ENCODE data around the gene THAP4.

Gene THAP4

GRCh38 chr2:241637795-241638660 lies 1.1 kb upstream of the THAP4 start:
- no peak for DNase-seq

- no peak for DNase-seq
These were observed 558 bp downstream of the THAP4 start for GRCh38 chr2:241636182-241637017.

- no peak for DNase-seq
These were observed 1.2 kb downstream of the THAP4 start for GRCh38 chr2:241635756-241636155.

DNA sequence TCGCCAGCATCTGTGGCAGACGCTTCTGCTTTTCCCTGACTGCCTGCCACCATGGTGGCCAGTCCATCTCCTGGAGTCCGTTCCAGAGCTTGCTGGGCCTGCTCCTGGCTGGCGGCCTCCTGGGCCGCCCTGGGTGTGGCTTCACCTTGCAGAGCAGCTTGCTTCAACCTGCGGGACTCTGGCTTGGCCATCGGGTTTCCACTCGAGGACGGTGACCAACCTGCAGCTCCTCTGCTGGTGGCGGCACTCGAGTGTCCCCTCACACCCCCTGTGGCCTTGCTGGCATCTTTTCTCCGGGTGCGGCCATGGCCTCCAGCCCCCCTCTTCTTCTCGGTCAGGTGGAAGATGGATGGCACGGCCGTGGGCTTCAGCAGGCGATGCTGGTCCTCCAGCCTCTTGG lies 3.4 kb downstream of the THAP4 start:
- no peak for DNase-seq

DNA sequence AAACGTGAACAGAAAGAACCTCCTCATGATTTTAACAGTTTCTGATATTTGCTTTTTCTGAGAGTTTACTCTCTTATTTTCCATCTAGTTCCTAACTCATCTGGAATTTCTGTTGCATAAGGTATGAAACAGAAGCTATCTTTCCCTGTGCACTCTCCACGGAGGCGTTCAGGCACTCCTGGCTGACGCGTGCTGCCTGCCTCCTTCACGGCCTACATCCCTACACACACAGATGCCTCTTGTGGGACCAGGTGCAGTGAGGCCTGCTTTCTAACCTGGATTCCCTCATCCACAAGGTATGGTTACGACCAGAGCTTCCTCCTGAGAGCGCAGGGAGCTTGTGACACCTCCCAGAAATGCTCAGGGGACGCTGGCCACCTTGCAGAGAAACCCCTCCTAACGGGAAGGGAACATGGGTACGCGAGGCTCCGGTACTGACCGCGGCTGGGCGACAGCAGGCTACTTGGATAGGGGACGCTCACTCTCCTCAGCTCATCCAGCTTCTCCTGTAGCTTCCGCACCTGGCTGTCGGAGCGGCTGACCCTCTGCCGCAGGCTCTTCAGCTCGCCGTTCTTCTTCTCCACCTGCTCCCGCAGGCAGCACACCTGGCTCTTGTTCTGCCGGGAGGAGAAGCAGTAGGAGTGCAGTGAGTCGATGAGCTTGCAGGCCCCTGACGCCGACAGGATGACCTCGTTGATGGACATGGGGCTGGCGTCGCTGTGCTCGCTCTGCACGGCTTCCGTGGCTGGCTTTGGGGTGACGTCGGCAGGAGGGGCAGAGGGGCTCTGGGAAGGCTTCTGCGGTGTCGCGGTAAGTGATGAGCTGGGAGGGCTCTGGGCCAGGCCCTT lies 4.3 kb downstream of the THAP4 start:
- DNase-seq = no peak

- no peak for DNase-seq
These were observed 7.1 kb downstream of the THAP4 start for GRCh38 chr2:241629762-241630435.

GRCh38 chr2:241627675-241628074 lies 9.3 kb downstream of the THAP4 start:
- no peak for DNase-seq

- peak; percentile 52 for DNase-seq
These were observed 16.6 kb downstream of the THAP4 start for GRCh38 chr2:241620419-241620769.

GRCh38 chr2:241619597-241620418 lies 17.1 kb downstream of the THAP4 start:
- DNase-seq = no peak

DNA sequence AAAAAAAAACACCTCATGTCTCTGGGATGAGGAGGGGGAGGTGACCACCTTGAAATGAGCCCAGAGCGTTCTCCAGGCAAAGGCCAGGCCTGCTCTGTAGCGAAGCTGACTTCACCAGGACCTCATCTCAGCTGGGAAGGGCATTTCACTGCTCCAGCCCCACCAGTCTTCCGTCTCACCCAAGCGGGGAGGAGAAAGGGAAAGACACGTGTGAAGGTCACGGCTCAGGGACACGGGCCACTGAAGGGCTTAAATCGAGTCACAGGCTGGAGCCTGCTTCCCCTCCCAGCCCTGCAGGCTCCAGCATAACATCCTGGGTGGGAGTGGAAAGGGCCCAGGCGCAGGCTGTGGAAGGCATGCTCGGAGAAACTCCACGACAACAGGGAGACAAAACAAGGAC lies 18.1 kb downstream of the THAP4 start:
- no peak for DNase-seq

DNA sequence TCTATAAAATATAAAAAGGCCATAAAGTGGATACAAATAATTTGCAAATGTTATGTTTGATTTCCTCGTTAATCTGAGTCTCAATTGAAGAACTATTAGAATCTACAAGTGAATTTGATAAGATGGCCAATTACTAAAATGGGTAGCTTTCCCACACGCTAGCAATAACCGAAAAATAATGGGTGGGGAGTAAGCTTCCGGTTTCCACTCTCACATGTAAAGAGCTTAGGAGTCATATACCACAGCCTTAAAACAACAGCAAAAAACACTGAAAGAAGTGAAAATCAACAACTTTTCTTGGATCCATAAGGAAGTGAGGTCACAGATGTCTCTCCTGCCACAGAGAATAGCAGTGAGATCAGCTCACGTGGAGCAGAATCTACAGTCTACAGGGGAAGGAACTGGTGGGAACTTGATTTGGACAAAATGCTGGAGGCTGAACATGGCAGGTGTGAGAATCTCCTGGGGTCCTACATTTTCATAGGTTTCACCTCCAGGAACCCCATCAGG lies 18.6 kb downstream of the THAP4 start:
- DNase-seq = no peak

- DNase-seq = peak; percentile 64
These were observed 19.4 kb downstream of the THAP4 start for GRCh38 chr2:241617431-241618154.

DNA sequence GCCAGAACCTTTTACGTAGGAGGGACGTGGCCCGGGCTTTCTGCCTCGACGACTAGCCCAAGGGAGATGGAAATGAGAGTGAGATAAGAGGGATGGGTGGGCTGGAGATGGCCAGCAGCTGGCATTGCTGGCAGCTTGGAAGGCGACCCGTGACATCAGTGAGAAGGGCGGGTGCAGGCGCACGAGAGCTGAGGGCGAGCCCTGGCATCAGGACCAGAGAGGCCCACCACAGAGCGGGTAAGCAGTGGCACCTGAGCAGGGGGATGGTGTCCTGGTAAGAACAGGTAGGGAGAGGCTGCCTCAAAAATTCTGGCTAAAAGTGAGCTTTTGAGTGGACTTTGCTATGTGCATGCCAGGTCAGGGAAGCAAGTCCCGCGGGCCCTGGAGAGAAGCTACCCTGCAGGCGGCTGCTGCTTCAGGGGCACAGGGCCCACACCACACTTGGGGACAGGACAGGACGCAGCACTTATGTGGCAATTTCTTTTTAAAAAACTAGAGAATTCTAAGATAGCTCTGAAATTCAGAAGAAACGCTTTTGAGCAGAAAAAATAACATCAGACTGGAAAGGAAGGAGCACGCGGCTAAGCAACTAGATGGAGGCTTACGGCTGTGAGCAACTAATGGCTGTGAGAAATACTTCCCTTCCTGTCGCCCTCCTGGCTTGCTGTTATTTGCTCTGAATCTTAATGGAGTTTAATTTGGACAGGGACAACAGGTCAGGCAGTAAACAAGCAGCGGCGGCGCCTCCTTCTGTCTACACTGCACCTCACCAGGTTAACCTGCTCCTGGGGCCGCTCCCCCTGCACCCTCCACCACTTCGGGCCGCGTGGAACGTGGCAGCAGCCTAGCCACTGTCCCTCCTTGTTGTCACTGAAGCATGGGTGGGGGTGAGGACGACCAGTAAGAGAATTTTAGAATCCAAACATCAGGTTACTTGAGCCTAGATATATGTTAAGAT lies 20.5 kb downstream of the THAP4 start:
- DNase-seq = no peak

GRCh38 chr2:241615522-241616052 lies 21.4 kb downstream of the THAP4 start:
- no peak for DNase-seq

DNA sequence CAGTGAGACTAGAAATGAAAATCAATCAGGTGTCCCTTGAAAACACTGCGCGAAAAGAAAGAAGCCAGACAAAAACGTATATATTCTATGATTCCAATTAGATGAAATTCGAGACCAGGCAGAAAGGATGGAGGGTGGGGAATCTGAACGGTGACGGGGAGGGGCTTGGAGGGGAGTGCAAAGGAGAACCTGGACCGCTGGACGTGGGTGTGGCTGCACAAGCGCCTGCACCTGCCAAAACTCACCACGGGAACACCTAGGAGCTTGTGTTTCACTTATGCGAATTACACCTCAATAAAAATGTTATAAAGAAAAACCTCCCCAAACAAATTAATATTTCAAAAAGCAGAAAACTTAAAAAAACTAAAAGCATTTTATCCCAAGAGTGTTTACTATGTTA lies 21.9 kb downstream of the THAP4 start:
- no peak for DNase-seq

- no peak for DNase-seq
These were observed 23.8 kb downstream of the THAP4 start for GRCh38 chr2:241613017-241613780.

DNA sequence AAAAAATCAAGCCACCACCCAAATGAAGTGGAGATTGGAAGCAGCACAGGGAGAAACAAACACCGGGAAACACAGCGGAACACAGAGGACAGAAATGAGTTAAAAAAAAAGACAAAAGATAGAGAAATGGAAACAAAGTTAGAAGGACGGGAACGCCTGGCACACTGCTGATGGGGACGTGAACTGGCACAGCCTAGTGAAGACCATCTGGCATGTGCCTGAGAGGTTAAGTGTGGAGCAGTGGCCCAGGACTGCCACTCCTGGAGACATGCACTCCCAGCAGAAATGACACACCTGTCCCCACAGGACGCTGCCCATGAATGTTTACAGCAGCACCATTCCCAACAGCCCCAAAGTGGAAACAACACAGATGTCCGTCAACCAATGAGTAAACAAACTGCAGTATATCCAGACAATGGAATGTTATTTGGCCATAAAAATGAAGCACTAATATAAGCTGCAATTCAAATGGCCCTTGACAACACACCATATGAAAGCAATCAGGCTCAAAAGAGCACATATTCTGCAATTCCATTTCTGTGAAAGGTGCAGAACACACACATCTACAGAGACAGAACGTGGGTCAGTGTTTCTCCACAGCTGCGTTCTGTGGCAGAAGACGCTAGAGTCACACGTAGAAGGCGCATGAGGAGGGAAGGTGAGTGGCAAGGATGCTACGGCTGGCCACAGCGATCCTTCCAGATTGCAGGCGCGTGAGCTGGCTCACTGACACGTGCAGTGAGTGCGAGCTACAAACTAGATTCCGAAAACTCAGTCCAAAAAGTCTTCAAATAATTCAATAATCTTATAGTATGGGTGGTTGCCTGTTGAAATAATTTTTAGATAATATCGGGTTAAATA lies 24.6 kb downstream of the THAP4 start:
- no peak for DNase-seq
